Measurements from ENCODE around the gene HNRNPU.
A peak's percentile ranks its signal among the peaks of the same experiment; 100 is the strongest.

HNRNPU gene

GRCh38 chr1:244864253-244865027, at the start of gene HNRNPU:
Gene HNRNPU, minus strand, starts transcription at chr1:244864543. Its CDS starts 236 bp downstream, at chr1:244864307.
- DNase-seq (ENCODE audit: low spot score): peak; percentile 97

GRCh38 chr1:244913806-244914205, 49.5 kb upstream of the HNRNPU start:
- DNase-seq (ENCODE audit: low spot score): no peak

GRCh38 chr1:244904119-244904518, 39.8 kb upstream of the HNRNPU start:
- DNase-seq (ENCODE audit: low spot score): no peak

- DNase-seq (ENCODE audit: low spot score): no peak
Observed at GRCh38 chr1:244901400-244902015, 37.2 kb upstream of the HNRNPU start.

GRCh38 chr1:244897476-244898254, 33.3 kb upstream of the HNRNPU start:
- DNase-seq (ENCODE audit: low spot score): no peak

GRCh38 chr1:244896550-244896949, 32.2 kb upstream of the HNRNPU start:
- no peak for DNase-seq (ENCODE audit: low spot score)

- no peak for DNase-seq (ENCODE audit: low spot score)
Observed at GRCh38 chr1:244893836-244894235, 29.5 kb upstream of the HNRNPU start.

- DNase-seq (ENCODE audit: low spot score): no peak
Observed at GRCh38 chr1:244887281-244887680, 22.9 kb upstream of the HNRNPU start.

GRCh38 chr1:244881552-244882280, 17.4 kb upstream of the HNRNPU start:
- no peak for DNase-seq (ENCODE audit: low spot score)

GRCh38 chr1:244878681-244879080, 14.3 kb upstream of the HNRNPU start:
- no peak for DNase-seq (ENCODE audit: low spot score)

- DNase-seq (ENCODE audit: low spot score): no peak
Observed at GRCh38 chr1:244876228-244876910, 12.0 kb upstream of the HNRNPU start.

- no peak for DNase-seq (ENCODE audit: low spot score)
Observed at GRCh38 chr1:244874974-244875579, 10.7 kb upstream of the HNRNPU start.

GRCh38 chr1:244869950-244870349, 5.6 kb upstream of the HNRNPU start:
- no peak for DNase-seq (ENCODE audit: low spot score)

- no peak for DNase-seq (ENCODE audit: low spot score)
Observed at GRCh38 chr1:244869364-244869827, 5.1 kb upstream of the HNRNPU start.

GRCh38 chr1:244868484-244869363, 4.4 kb upstream of the HNRNPU start:
- no peak for DNase-seq (ENCODE audit: low spot score)

- DNase-seq (ENCODE audit: low spot score): no peak
Observed at GRCh38 chr1:244866355-244866754, 2.0 kb upstream of the HNRNPU start.

- no peak for DNase-seq (ENCODE audit: low spot score)
Observed at GRCh38 chr1:244865820-244866219, 1.5 kb upstream of the HNRNPU start.

GRCh38 chr1:244865028-244865371, 657 bp upstream of the HNRNPU start:
- no peak for DNase-seq (ENCODE audit: low spot score)

GRCh38 chr1:244863491-244864252, 671 bp downstream of the HNRNPU start:
- peak; percentile 22 for DNase-seq (ENCODE audit: low spot score)

Data from putamen (tissue), 1 donor.